Measurements from ENCODE around the gene CYP26C1. TPM values are rescaled to one million over a fixed set of nuclear protein-coding genes. Genes with fewer than 3 reads are reported as not detected.

Gene CYP26C1
- total and polyA plus RNA-seq, 4 donors, result 0.21 to 0.23 TPM; not detected in 2

- no peaks in the 10 kb centered on the region for H3K27me3 ChIP-seq (ENCODE audit: control insufficient read depth in 1 of 2, insufficient read depth in 2 of 2, low read length in 1 of 2)
- 2% methylated on average over 71 to 73 of the region's 73 CpGs for WGBS, 2 donors
- DNase-seq (no peak), ATAC-seq (ENCODE audit: low FRiP score) (peak; percentile 24)
- H3K27ac ChIP-seq (ENCODE audit: low read depth in 1 of 2, low read length in 2 of 2), result no peak overlapping the region
- intact Hi-C loops (cut with DNase I), result no loop called here
- H3K4me3 ChIP-seq (ENCODE audit: low read length in 2 of 2), result no peak overlapping the region
- H3K36me3 ChIP-seq (ENCODE audit: control insufficient read depth in 1 of 2, insufficient read depth in 2 of 2, low read length in 1 of 2), result no peaks in the 10 kb centered on the region
- H3K4me1 ChIP-seq (ENCODE audit: control insufficient read depth in 1 of 2, insufficient read depth in 2 of 2, low read length in 2 of 2), result no peaks in the 10 kb centered on the region
- no peaks in the 10 kb centered on the region for H3K9me3 ChIP-seq (ENCODE audit: control insufficient read depth, low read length)
These were observed 8.0 kb downstream of the CYP26C1 start for GRCh38 chr10:93068411-93069244.

GRCh38 chr10:93069245-93069561 lies 8.6 kb downstream of the CYP26C1 start:
- Histone ChIP-seq H3K27me3 (ENCODE audit: control insufficient read depth in 1 of 2, insufficient read depth in 2 of 2, low read length in 1 of 2) (no peaks in the 10 kb centered on the region), H3K4me1 (ENCODE audit: control insufficient read depth in 1 of 2, insufficient read depth in 2 of 2, low read length in 2 of 2) (no peaks in the 10 kb centered on the region), H3K4me3 (ENCODE audit: low read length in 2 of 2) (no peak overlapping the region), H3K36me3 (ENCODE audit: control insufficient read depth in 1 of 2, insufficient read depth in 2 of 2, low read length in 1 of 2) (no peaks in the 10 kb centered on the region), H3K9me3 (ENCODE audit: control insufficient read depth, low read length) (no peaks in the 10 kb centered on the region), H3K27ac (ENCODE audit: low read depth in 1 of 2, low read length in 2 of 2) (no peak overlapping the region)
- DNase-seq (no peak), ATAC-seq (ENCODE audit: low FRiP score) (no peak)
- intact Hi-C loops (cut with DNase I), result no loop called here
- 29 to 30% methylated on average over 10 of the region's 10 CpGs for WGBS, 2 donors

- no peaks in the 10 kb centered on the region for H3K36me3 ChIP-seq (ENCODE audit: control insufficient read depth in 1 of 2, insufficient read depth in 2 of 2, low read length in 1 of 2)
- WGBS, 2 donors, result 74 to 76% methylated on average over 5 of the region's 5 CpGs
- ATAC-seq (ENCODE audit: low FRiP score) (no peak), DNase-seq (no peak)
- no peak overlapping the region for H3K4me3 ChIP-seq (ENCODE audit: low read length in 2 of 2)
- H3K4me1 ChIP-seq (ENCODE audit: control insufficient read depth in 1 of 2, insufficient read depth in 2 of 2, low read length in 2 of 2), result no peaks in the 10 kb centered on the region
- H3K9me3 ChIP-seq (ENCODE audit: control insufficient read depth, low read length), result no peaks in the 10 kb centered on the region
- no peak overlapping the region for H3K27ac ChIP-seq (ENCODE audit: low read depth in 1 of 2, low read length in 2 of 2)
- H3K27me3 ChIP-seq (ENCODE audit: control insufficient read depth in 1 of 2, insufficient read depth in 2 of 2, low read length in 1 of 2), result no peaks in the 10 kb centered on the region
- intact Hi-C loops (cut with DNase I), result no loop called here
These were observed 10.0 kb downstream of the CYP26C1 start for GRCh38 chr10:93070378-93071176.

- intact Hi-C loops (cut with DNase I), result no loop called here
- no peaks in the 10 kb centered on the region for H3K4me1 ChIP-seq (ENCODE audit: control insufficient read depth in 1 of 2, insufficient read depth in 2 of 2, low read length in 2 of 2)
- H3K4me3 ChIP-seq (ENCODE audit: low read length in 2 of 2), result no peak overlapping the region
- ATAC-seq (ENCODE audit: low FRiP score) (no peak), DNase-seq (no peak)
- no peaks in the 10 kb centered on the region for H3K27me3 ChIP-seq (ENCODE audit: control insufficient read depth in 1 of 2, insufficient read depth in 2 of 2, low read length in 1 of 2)
- no peaks in the 10 kb centered on the region for H3K9me3 ChIP-seq (ENCODE audit: control insufficient read depth, low read length)
- H3K27ac ChIP-seq (ENCODE audit: low read depth in 1 of 2, low read length in 2 of 2), result no peak overlapping the region
- no peaks in the 10 kb centered on the region for H3K36me3 ChIP-seq (ENCODE audit: control insufficient read depth in 1 of 2, insufficient read depth in 2 of 2, low read length in 1 of 2)
- 92 to 95% methylated on average over 7 of the region's 7 CpGs for WGBS, 2 donors
These were observed 10.5 kb downstream of the CYP26C1 start for GRCh38 chr10:93071177-93071472.

- Histone ChIP-seq H3K27ac (ENCODE audit: low read depth in 1 of 2, low read length in 2 of 2) (no peak overlapping the region), H3K4me1 (ENCODE audit: control insufficient read depth in 1 of 2, insufficient read depth in 2 of 2, low read length in 2 of 2) (no peaks in the 10 kb centered on the region), H3K9me3 (ENCODE audit: control insufficient read depth, low read length) (no peaks in the 10 kb centered on the region), H3K36me3 (ENCODE audit: control insufficient read depth in 1 of 2, insufficient read depth in 2 of 2, low read length in 1 of 2) (no peaks in the 10 kb centered on the region), H3K27me3 (ENCODE audit: control insufficient read depth in 1 of 2, insufficient read depth in 2 of 2, low read length in 1 of 2) (no peaks in the 10 kb centered on the region), H3K4me3 (ENCODE audit: low read length in 2 of 2) (peak overlapping the region; percentile 3 to 9)
- DNase-seq (no peak), ATAC-seq (ENCODE audit: low FRiP score) (no peak)
- WGBS, 2 donors, result 8 to 14% methylated on average over 37 of the region's 37 CpGs
- intact Hi-C loops (cut with DNase I), result no loop called here
These were observed 11.2 kb downstream of the CYP26C1 start for GRCh38 chr10:93071674-93072224.

GRCh38 chr10:93072225-93072712 lies 11.7 kb downstream of the CYP26C1 start:
- no peaks in the 10 kb centered on the region for H3K27me3 ChIP-seq (ENCODE audit: control insufficient read depth in 1 of 2, insufficient read depth in 2 of 2, low read length in 1 of 2)
- intact Hi-C loops (cut with DNase I), result no loop called here
- H3K36me3 ChIP-seq (ENCODE audit: control insufficient read depth in 1 of 2, insufficient read depth in 2 of 2, low read length in 1 of 2), result no peaks in the 10 kb centered on the region
- H3K9me3 ChIP-seq (ENCODE audit: control insufficient read depth, low read length), result no peaks in the 10 kb centered on the region
- ATAC-seq (ENCODE audit: low FRiP score), result no peak
- WGBS, 2 donors, result 1 to 2% methylated on average over 27 of the region's 27 CpGs
- no peaks in the 10 kb centered on the region for H3K4me1 ChIP-seq (ENCODE audit: control insufficient read depth in 1 of 2, insufficient read depth in 2 of 2, low read length in 2 of 2)
- no peak overlapping the region for H3K27ac ChIP-seq (ENCODE audit: low read depth in 1 of 2, low read length in 2 of 2)
- peak overlapping the region; percentile 3 to 9 for H3K4me3 ChIP-seq (ENCODE audit: low read length in 2 of 2)
- no peak for DNase-seq

- Histone ChIP-seq H3K4me3 (ENCODE audit: low read length in 2 of 2) (peak overlapping the region; percentile 52 to 55), H3K9me3 (ENCODE audit: control insufficient read depth, low read length) (no peaks in the 10 kb centered on the region), H3K27ac (ENCODE audit: low read depth in 1 of 2, low read length in 2 of 2) (no peak overlapping the region), H3K4me1 (ENCODE audit: control insufficient read depth in 1 of 2, insufficient read depth in 2 of 2, low read length in 2 of 2) (no peaks in the 10 kb centered on the region), H3K27me3 (ENCODE audit: control insufficient read depth in 1 of 2, insufficient read depth in 2 of 2, low read length in 1 of 2) (no peaks in the 10 kb centered on the region), H3K36me3 (ENCODE audit: control insufficient read depth in 1 of 2, insufficient read depth in 2 of 2, low read length in 1 of 2) (no peaks in the 10 kb centered on the region)
- 3 to 4% methylated on average over 34 of the region's 34 CpGs for WGBS, 2 donors
- ATAC-seq (ENCODE audit: low FRiP score) (no peak), DNase-seq (no peak)
- intact Hi-C loops (cut with DNase I), result no loop called here
These were observed 12.3 kb downstream of the CYP26C1 start for GRCh38 chr10:93072713-93073538.

GRCh38 chr10:93073539-93074146 lies 13.0 kb downstream of the CYP26C1 start, which contains the start of gene CYP26A1:
CYP26A1 (plus strand) TSS chr10:93073893; CDS start chr10:93073935, 42 bp downstream.
- WGBS, 2 donors, result 1% methylated on average over 49 to 52 of the region's 52 CpGs
- no peak for DNase-seq

More at GRCh38 chr10:93073539-93074146, 13.0 kb downstream of the CYP26C1 start, which contains the start of gene CYP26A1:
- Histone ChIP-seq H3K27me3 (ENCODE audit: control insufficient read depth in 1 of 2, insufficient read depth in 2 of 2, low read length in 1 of 2) (no peaks in the 10 kb centered on the region), H3K27ac (ENCODE audit: low read depth in 1 of 2, low read length in 2 of 2) (no peak within 1 kb of the TSS), H3K9me3 (ENCODE audit: control insufficient read depth, low read length) (no peaks in the 10 kb centered on the region), H3K4me1 (ENCODE audit: control insufficient read depth in 1 of 2, insufficient read depth in 2 of 2, low read length in 2 of 2) (no peaks in the 10 kb centered on the region), H3K4me3 (ENCODE audit: low read length in 2 of 2) (peak within 1 kb of the TSS; percentile 52 to 55), H3K36me3 (ENCODE audit: control insufficient read depth in 1 of 2, insufficient read depth in 2 of 2, low read length in 1 of 2) (no peaks in the 10 kb centered on the region)
- no peak for ATAC-seq (ENCODE audit: low FRiP score)
- intact Hi-C loops (cut with DNase I), result no loop called here

All from aorta (tissue), 5 donors.